Hair follicular keratinocyte (primary cell): ENCODE measurements around the gene LANCL3. TPM values are rescaled to one million over a fixed set of nuclear protein-coding genes. Genes with fewer than 3 reads are reported as not detected.

Experiments
- total RNA-seq: library from RNA; depleted of rRNA; stranded (reverse); fragments of >200 nt; gene quantifications from 2 replicates; pipeline ENCODE4 v1.2.3, GENCODE V29; 2015

LANCL3 gene
- total RNA-seq = 0.70 and 0.76 TPM in 2 replicates

DNA sequence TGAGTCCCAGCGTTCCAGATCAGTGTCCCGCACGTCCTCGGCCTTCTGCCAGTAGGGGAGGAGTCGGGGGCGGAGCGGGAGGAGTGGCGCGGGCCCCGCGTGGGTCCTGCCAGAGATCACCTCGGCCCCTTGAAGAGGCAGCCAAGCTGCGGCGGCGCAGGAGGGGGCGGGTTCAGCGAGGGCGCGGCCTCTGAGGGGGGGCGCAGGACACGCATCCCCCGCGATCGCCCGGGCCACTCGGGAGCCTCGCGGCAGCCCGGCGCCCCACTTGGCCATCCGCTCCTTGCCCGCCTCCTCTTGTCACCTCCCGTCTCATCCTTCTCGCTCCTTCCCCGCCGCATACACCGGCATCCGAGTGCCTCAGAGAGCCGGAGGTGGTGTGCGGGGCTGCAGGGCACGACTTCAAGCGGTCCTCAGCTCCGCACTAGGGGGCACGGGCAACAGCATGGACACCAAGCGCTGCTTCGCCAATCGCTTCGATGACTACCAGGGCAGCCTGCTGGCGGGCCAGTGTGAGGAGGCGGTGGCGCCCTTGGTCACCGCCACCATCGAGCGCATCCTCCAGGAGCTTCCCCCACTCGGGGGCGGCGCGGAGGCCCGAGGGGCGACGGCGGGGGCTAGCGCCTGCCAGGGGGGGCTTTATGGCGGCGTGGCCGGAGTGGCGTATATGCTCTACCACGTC, at the start of gene LANCL3:
TSS of gene LANCL3 (plus strand) at position 236 of the 682 bp plus-strand sequence. CDS start at position 446, 210 bp downstream.

DNA sequence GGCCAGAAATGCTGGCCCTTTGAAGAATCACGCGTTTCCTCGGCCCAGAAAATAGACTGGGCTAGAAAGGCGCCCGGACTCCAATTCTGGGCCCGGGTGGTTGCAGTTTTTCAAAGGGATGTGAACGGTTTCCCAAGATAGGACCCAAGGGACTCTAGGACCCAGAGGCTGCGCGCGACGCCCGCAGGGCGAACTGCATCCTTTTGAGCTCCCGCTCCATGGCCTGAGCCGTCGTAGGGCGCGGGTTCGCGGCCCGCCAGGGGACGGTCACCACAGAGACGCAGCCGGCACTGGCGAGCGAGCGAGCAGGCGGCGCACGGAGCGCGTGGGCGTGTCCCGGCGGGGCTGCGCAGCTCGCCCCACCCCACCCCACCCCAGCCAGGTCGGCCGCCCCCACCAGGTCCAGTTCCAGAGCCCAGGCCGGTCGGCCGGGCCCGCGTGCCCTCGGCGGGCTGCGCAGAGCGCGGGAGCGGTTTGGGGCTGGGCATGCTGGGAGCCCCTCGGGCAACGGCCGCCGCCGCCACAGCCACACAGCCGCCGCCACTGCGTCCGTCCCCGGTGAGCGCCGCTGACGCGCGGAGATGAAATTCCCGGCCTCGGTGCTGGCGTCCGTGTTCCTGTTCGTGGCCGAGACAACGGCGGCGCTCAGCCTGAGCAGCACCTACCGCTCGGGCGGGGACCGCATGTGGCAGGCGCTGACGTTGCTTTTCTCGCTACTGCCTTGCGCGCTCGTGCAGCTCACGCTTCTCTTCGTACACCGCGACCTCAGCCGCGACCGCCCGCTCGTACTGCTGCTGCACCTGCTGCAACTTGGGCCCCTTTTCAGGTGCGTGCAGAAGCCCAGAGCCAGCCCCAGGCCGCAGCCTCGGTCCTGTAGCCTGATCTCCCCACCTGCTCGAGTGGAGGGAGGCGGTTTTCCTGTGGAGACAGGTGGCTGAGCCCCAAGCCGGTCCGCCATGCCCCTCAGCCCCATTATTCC, 114.2 kb downstream of the LANCL3 start, which contains the start of gene XK:
TSS of gene XK (plus strand) at position 411 of the 979 bp plus-strand sequence. CDS start at position 582, 171 bp downstream.

Other genes starting within 250 kb of the LANCL3 start
- gene PRRG1, start 222.3 kb upstream of the LANCL3 start, total RNA-seq = 11.8 and 12.5 TPM in 2 replicates
- 0.39 and 0.46 TPM in 2 replicates for gene XK, start 114.1 kb downstream of the LANCL3 start, total RNA-seq
- not detected in 2 replicates for gene CYBB, start 208.4 kb downstream of the LANCL3 start, total RNA-seq